ELF-1 (cell line): ENCODE data around the gene HTR2A.
A peak's percentile ranks its signal among the peaks of the same experiment; 100 is the strongest.

Experiments used
- DNase-seq: peaks from one replicate; pipeline ENCODE4 v3.0.0-alpha.2; 2016; ENCODE audit warnings: low read depth, low spot score

The HTR2A gene

DNA sequence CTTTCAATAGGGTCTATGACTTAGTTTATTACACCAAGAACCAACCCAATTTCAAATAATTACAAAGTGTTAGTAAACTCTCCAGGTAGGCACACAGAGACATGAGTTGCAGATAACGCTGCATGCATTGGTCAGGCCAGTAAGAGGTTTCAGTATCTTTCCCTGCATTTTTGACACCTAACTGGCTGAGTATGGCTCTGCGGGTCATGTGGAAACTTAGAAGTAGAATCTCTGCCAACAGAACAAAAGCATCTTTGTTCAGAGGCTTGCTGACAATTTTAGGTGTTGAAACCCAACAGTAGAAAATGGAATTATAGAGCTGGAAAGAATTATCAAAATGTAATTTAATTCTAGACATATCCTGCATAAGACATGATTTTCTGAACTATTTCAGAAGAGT lies 25.3 kb downstream of the HTR2A start:
- no peak for DNase-seq

DNA sequence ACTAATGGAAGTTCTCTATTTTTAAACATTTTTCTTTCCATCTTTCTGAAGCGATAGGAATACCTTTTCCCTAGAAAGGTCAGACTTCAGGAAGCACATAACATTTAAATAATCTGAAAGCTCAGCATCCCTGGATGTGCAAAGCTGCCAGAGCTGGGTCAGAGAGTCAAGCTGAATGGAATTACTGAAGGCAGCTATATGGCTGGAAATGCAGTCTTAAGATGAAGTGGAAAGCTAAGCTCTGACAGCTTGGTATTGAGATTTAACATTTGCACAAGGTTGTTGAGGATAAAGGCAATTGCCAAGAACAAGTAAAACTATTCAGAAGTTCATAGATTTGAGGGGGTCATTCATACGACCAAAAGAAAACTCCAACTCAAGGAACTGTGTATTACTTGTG lies 28.8 kb downstream of the HTR2A start:
- no peak for DNase-seq

DNA sequence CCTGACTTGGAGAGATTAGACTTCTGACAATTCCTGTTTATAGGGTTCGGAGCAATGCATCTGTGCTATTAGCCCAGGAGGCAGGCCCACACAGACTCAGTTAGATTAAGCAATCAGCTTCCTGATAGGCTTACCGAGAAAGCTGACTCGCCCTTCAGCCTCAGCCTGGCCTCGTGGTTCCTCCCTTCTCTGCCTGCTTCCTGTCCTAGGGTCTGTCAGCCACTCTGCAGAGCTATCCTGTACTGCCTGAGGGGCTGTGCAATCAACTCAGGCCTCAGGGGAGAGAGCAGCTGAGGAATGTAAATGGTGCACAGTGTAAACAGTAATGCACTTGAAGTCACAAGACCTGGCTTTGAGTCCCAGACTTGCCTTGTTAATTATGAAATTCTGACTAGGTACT lies 30.7 kb downstream of the HTR2A start:
- DNase-seq: peak; percentile 94

DNA sequence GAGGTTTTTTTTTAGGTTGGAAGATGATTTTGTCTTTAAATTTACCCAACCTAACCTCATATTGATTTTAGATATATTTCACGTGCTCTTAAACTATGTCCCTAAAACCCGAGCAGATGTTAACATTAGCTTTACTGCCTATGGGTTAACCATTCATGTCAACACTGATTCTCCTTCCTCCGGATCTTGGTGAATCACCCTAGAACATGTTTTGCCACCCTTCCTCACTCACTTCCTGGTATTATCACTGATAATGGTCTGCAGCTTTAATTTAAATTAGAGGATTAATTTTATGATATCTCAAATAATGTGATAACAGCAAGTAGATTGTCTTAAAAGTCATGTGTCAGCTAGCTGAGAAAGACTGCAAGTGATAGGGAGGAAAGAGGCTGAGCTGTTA lies 31.9 kb downstream of the HTR2A start:
- DNase-seq: no peak

DNA sequence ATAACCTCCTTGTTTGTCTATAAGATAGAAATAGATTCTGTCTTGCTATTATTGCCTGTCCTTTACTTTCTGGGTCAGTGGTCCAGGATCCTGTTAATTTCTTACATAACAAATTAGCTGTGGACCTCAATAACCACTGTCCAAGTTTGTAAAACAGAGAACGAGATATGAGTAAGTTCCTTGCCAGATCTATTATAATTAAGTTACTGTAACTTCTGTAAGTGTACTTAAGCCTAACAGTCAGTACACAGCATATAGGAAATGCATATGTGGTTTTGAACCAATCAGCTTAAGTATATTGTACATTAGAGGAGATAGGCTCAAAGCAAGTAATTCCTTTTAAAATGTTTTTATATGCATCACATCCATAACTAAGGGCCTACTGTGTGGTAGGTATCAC lies 34.9 kb downstream of the HTR2A start:
- DNase-seq: no peak

DNA sequence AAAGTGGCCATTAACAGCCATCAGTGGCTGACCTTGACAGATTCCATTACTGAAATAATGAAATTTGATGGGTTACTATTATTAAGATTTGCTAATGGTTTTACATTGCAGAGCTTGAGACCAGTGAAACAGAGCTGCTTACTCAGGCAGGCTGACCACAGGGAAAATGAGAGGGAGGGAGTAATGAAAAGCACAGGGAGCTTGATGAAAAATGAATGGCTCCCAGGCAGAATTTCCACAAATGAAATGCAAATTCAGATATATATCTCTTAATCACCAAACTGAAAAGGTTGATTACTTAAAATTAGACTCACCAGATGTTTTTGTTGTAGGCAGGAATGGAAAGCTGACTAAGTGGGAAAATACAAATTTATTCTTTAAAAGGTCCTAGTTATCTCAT lies 36.1 kb downstream of the HTR2A start:
- no peak for DNase-seq

DNA sequence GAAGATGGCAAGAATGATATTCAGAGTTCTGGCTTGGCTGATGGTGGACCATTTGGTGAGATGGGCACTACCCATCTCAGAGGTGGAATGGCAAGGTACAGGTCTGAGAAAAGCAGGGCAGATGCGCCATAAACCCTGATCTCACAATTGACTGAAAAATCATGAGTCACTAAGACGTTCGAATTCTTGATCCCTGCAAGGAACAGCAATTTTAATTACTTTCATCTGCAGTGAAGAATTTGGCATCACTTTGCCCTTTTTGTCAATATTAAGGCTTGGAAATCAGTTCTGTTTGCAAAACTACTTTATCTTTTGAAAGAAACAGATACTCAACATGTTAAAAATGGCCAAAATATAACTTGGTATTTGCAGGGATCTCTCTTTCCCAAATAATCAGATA lies 38.1 kb downstream of the HTR2A start:
- DNase-seq: no peak

DNA sequence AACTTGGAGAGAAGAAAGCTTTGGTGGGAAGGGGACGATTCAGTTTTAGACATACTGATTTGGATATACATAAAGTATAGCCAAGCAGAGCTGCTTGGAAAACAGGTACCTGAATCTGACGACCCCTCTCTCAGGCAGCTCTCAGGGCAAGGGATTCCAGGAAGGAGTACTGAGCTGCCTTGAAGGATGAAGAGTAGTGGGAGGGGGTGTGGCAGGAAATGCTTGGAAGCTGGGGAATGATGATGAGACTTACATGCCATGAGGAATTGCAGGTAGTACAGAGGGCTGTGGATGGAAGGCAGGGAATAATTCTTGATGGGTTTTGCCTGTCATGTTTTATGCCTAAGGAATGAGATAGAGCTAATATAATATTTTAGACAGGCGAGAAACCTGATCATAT lies 38.7 kb downstream of the HTR2A start:
- no peak for DNase-seq

DNA sequence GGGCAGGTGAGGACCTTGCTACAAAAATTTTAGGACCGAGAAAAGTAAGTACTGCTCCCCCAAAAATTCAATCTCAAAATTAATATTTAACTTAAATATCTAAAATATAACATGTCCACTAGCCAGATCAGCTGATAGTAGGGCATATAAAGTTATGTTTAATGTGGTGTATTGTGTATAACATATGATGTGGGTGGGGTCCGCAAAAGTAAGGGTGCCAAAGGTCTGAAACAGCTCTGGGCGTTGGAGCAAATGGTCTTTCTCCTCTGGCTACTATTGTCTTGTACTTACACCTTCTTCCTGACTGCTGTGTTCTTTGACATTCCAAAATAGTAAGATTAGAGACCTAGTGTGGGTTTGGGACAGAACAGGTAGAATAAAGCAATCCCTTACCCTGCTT lies 41.2 kb downstream of the HTR2A start:
- DNase-seq: no peak

DNA sequence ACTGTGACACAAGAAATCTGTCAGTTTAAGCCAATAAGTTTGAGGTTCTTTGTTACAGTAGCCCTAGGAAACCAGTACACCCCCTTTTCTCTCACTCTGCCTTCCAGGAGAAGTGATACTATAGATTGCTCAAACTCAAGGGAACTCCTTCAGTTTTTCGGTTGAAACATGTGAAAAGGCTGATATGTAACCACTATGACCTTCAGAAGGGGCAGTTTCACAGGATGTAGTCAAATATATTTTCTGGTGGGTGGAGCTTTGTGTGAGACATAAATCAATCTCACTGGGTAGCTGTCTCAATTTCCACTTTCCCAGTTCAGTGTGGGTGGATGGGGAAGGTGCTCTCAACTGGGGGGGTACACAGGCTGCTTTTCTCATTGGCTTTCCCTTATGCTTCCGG lies 41.7 kb downstream of the HTR2A start:
- DNase-seq: no peak

DNA sequence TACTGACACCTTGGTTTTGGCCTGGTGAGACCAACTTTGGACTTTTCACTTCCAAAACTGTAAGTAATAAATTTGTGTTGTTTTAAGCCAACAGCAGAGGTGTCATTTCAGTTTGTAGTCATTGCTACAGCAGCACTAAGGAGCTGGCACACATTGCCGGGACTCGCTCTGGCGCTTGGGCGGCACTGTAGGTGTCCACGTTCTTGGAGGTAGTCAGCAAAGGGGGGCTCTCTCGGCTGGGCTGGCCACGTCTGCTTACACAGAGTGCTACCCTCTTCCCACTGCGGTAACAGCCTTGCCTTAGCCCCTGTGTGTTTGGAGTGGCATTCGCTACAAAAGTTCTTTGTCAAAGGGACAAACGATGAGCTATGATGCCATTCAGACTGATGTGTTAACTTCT lies 44.7 kb downstream of the HTR2A start:
- no peak for DNase-seq

DNA sequence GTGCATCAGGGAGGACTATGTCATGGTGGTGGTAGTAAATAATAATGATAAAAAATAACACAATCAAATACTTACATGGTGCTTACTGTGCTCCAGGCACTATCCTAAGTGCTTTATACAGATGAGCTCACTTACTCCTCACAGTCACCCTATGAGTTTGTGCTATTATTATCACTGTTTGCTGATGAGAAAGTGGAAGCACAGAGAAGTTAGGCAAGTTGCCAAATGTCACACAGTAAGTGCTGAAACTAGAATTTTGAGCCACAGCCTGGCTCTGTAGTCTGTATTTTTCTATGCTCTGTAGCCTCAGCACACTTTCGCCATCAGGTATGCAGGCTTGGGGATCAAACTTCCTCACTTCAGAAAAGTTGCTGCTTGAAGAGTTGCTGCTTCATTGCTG lies 46.6 kb downstream of the HTR2A start:
- DNase-seq: no peak

DNA sequence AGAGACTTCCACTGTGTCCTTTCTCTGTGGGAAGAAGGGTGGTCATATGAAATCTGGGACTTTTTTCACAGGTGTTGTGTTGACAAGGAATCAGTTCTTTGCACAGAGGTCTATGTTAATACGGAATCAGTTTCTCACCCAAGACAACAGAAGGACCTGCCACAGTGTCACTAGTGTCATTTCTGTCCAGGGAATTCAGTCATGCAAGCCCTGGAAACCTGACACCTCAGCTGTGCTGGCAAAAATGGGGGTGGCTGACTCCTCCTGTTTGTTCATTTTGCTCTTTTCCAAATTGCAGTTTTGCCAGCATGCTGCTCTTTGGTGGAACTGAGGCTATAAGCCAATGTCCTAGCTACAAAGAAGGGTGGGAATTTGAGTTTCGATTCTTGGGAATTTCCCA lies 50.1 kb downstream of the HTR2A start:
- DNase-seq: no peak

DNA sequence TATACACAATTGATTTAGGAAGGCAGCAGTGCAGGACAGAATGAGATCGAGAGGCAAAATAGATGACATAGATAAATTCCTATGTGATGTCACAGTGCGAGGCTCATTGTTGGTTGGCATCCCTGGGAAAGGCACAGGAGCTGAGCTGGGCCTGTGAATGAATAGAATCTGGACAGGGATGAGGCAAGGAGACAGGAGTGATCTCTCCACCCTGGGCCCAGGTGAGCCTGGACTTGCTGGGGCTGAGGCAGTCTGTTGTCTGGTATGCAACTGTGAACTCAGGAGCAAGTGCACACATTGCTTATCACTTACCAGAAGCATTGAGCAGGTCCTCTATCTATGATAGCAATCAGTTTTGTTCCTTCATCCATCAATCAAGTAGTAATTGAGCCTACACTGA lies 51.7 kb downstream of the HTR2A start:
- DNase-seq: peak; percentile 6

DNA sequence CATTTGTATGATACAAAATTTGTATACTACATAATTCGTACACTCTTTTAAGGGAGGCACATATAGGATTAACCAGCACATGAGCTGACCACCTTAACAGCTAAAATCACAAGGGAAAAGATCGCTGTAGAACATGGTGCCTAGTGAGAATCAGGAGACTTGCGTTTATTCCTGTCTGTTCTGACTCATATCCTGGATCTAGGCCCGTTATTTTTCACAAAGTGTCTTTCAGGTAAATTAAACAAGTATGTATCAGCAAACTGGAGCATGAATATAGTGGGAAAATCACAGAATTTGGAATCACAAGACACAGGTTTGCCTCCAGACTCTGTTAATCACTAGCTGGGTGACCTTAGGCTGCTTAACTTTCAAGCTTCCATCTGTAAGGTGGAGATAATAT lies 52.4 kb downstream of the HTR2A start:
- no peak for DNase-seq

DNA sequence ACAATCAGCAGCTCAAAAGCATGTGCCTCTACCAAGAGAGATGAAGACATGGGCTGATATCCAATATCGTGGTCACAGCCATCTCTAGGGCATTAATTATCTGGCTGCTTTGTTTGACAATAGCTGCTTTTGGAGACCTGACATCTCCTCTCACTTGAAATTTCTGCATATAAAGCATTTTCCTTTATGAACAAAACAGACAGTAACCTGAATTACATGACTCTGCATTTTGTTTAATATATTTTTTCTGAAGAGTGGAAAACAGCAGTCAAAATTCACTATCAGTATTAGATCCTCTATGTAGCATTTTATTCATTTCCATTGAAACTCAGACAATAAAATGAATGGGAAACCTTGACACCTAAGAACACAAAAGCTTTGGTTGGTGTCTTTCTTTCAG lies 57.5 kb downstream of the HTR2A start:
- no peak for DNase-seq

DNA sequence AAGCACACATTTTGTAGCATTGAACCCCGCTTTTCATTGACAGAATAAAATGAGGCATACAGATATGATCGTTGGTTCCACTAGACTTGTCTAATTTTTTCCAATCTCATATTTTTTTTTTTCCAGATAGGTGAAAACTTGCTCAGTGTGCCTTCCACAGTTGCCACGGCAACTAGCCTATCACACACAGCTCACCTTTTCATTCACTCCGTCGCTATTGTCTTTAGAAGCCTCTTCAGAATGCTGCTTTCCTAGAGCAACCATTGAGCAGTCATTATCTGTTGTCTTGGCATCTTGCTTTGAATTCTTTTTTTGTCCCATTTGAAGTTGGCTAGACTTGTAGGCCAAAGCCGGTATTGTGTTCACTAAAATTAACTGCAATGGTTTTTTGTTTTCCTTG lies 62.2 kb downstream of the HTR2A start:
- DNase-seq: no peak

DNA sequence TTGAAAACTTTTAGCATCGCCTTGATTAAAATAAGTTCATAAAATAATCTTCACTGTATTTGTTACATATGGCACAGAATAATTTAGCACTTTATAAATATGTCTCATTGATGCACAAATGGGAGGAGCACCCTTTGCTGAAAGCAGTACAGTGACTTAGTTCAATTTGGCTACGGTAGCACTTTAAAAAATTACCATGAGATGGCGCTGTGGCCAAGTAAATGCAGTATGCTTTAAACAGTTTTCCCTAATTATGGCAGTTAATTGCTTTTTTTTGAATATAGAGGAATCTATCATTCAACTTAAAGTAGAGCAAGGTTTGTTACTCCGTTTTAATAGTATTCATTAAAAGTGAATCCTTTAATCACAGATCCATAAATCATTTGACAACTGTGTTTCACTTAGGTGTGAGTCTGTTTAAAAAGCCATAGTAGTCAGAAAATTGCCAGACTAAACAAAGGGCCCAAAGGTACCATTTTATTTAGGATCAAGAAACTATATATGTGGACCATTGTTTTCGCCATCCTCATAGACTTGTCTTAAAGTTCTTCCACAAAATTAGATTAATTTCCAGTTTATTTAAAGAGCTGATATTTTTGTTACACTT lies 65.2 kb downstream of the HTR2A start:
- DNase-seq: peak; percentile 9

DNA sequence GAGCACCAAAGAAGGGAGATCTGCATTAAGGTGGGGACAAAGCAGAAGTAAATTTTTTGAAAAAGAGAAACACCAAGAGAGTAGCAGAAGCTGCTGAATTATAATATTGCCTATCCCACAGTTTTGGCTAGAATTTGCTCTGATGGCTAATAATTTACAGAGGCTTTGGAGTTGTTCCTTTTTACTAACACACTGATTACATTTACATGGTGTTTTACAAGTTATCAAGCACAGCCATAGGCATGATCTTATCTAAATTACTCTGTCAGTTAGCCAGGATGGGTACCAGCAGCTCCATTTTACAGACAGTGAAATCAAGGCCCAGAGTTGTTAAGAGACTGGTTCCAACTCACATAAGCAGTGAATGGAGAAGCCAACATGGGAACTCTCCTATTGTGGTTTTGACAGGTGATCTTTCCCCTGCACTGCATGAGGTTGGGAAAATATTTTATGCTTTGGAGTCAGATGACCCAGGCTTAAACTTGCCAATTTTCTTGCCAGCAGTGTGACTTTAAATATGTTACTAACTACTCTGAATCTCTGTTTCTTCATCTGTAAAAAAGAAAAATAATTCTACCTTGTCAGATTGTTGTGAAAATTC lies 66.3 kb downstream of the HTR2A start:
- DNase-seq: no peak

DNA sequence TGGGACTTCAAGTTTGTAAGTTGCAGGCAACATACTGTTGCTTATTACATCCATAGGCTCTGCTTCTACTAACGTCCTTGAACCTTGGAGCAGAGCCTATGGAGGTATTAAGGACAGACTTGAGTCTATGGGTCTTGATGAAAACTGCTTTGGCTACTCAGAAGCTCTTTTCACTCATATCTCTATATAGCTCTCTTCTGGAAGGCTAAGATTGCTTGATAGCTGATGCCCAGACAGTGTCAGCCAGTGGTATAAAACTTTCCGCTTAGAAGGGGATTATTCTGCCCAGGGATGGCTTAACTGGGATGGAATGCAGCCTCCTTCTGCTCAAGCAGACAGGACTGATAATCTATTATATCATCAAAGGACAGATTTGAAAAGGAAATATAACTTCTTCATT lies 74.3 kb downstream of the HTR2A start:
- DNase-seq: no peak

DNA sequence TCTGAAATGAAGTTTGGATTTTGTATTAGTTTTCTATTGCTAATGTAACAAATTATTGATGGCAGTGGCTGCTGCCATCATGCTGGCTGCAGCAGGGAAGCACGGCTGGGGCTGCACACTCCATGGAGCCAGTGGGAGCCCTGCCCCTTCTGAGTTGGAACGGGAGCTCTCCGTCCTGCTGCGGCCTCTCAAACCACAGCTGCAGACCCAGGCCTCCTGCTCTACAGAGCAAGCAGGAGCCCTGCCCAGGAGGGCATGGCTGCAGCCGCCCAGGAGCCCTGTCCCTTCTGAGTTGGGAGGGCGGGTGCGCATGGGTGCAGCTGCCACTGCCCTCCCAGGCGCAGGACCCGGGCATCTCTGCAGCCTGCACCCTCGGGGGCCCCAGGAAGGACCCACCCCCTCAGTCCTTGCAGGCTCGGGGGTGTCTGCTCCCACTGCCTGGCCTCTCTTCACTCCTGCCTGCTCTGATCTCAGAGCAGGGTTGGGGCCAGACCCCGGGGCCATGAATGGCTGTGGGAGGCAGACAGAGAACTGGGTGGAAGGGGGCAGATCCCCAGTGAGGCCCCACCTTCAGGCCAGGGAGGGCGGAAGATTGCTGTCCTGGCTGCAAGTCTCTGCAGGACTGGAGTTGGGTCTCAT lies 78.9 kb downstream of the HTR2A start:
- no peak for DNase-seq

DNA sequence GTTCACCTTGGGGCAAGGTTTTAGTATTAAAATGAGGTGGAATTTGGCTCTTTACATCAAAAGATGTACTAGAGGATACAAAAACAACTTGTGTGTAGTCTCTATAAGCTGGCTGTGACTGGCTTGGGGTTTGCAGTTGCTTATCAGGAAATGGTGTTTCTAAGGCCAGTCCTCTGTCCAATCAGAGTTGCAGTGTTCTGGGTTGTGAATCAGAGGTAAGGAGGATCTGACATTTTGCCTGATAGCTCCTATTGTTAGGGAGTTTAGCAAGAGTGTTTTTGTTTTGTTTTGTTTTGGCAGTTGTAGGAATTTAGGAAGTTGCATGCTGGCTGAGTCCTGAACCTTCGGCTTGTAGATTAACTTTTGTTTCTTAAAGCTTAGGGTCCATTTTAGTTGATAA lies 79.8 kb downstream of the HTR2A start:
- no peak for DNase-seq

DNA sequence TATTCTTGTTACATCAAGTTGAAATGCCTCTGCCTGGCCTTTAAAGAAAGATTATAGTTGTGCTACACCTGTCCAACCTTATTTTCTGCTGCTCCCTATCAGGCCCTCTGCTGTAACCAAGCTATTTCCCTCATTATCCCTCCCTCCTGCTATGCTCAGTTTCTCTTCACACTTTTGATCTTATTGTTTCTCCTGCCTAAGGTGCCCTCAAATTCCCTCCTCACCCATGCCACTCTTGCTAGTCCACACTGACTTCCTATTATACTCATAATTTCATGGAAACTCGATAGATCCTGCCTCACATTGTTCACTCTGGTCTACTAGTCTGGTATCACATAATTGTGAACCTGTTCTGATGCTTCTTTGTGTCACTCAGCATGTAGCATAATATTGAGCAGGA lies 80.5 kb downstream of the HTR2A start:
- no peak for DNase-seq
